GM10248 (cell line): ENCODE measurements around the gene GSTT4.
"Not testable (repeated sequence)": the region's sequence is repeated elsewhere in the genome, so short reads cannot be mapped to it uniquely, and the experiment has no call there.

Source experiments
- CTCF ChIA-PET: fragments of 300-600 bp; sonication (Branson Sonifier 250); formaldehyde crosslinking; extraction: SDS; loops from one replicate; lab custom pipeline; 2021; ENCODE audit warnings: antibody characterized with exemption; lab: Yijun Ruan, JAX
- POLR2A ChIA-PET: fragments of 350-650 bp; sonication (Branson Sonifier 250); formaldehyde crosslinking; extraction: SDS; loops from one replicate; lab custom pipeline; 2020; ENCODE audit warnings: antibody characterized with exemption; lab: Yijun Ruan, JAX
- DNase-seq: peaks from one replicate; pipeline ENCODE4 v3.0.0; 2012; ENCODE audit errors: extremely low spot score
- CTCF ChIP-seq: IDR thresholded peaks from 2 replicates; pipeline ENCODE4 v1.5.1; 2012; ENCODE audit warnings: mild to moderate bottlenecking, low read depth; ENCODE audit errors: extremely low read depth, missing control alignments, control extremely low read depth

The GSTT4 gene

GRCh38 chr22:24002851-24003250 lies 2.4 kb downstream of the GSTT4 start:
- no peak for DNase-seq
- ChIA-PET CTCF (no interaction called here), POLR2A (no interaction called here)
- no peak for TF ChIP-seq CTCF

GRCh38 chr22:24002272-24002671 lies 3.0 kb downstream of the GSTT4 start:
- no peak for TF ChIP-seq CTCF
- ChIA-PET POLR2A (no interaction called here), CTCF (no interaction called here)
- DNase-seq = no peak

DNA sequence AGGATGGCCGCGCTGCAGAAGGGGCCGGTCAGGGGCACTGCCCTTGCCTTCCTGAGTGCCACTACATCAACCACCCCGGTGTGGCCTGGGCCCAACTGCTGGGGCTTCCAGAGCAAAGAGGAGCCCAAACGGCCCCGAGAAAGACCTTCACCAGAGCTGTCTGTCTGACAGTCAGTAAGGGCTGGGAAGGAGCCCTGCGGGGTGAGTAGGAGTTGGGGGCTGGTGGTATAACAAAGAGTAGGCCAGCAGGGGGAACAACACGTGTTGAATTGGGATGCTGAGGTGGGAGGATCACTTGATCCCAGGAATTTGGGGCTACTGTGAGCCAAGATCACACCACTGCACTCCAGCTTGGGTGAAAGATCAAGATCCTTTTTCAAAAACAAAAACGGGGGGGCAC lies 3.9 kb downstream of the GSTT4 start:
- ChIA-PET CTCF (no interaction called here), POLR2A (no interaction called here)
- no peak for TF ChIP-seq CTCF
- no peak for DNase-seq

DNA sequence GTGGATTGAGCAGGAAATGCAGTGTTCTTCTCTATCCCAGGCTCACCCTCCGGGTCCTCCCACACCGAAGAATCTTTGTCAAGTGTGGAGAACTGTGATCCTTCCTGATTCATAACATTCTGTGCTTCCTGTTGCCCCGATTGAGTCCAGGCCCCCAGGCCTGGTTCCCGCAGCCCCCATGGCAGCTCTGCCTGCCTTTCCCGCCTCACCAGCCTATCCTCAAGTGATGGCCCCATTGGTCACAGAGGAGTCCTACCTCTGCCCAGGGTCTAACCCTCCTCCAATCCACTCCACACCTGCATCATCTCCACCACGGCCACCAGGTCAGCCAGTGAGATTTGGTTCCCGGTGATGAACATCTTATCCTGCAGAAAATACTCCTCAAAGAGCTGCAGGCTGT lies 5.5 kb downstream of the GSTT4 start:
- DNase-seq, CTCF ChIA-PET, POLR2A ChIA-PET: not testable (repeated sequence)

- ChIA-PET CTCF (no interaction called here), POLR2A (no interaction called here)
- TF ChIP-seq CTCF = no peak
- DNase-seq = no peak
Observed at GRCh38 chr22:23997092-23997491, 8.2 kb downstream of the GSTT4 start.

DNA sequence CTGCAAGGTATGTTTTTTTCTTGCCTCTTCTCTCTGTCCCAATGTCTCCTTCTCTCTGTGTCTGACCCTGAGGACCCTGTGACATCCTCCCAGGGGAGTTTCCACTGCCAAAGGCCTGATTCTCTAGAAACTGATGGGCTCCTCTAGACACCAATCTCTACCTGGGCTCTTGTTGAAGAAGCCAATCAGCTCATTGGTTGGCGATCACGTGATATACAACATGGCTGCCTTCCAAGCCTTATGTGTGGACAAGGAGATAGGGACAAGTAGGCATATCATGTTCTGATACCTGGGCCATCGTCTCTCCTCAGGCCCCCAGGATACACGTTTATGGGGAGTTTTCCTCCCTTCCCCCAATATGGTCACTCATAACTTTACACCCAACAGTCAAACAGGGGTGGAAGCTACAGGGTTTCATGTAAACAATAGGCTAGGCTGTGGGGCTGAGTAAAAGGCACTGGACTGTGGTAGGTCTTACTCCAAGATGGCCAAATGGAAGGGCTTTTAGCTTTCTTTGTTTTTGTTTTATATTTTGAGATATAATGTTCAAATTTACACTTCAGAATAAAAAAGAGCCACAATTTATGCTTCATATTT lies 11.6 kb downstream of the GSTT4 start:
- POLR2A ChIA-PET, DNase-seq, CTCF ChIA-PET: not testable (repeated sequence)

GRCh38 chr22:23993080-23993479 lies 12.2 kb downstream of the GSTT4 start:
- DNase-seq, POLR2A ChIA-PET, CTCF ChIA-PET: not testable (repeated sequence)

- DNase-seq, POLR2A ChIA-PET: not testable (repeated sequence)
- CTCF ChIA-PET = interaction anchor here (1.1 kb wide), 1 partner anchor 185 kb away, joined by 3 read pairs; no protein-coding TSS in a partner anchor
Observed at GRCh38 chr22:23989583-23990244, 15.5 kb downstream of the GSTT4 start.

- DNase-seq, CTCF ChIA-PET, POLR2A ChIA-PET: not testable (repeated sequence)
Observed at GRCh38 chr22:23986538-23987178, 18.6 kb downstream of the GSTT4 start.

- CTCF ChIA-PET, POLR2A ChIA-PET, DNase-seq: not testable (repeated sequence)
Observed at GRCh38 chr22:23986089-23986488, 19.2 kb downstream of the GSTT4 start.
